ENCODE measurements around the gene TBC1D23. TPM values are rescaled to one million over a fixed set of nuclear protein-coding genes. Genes with fewer than 3 reads are reported as not detected.
A peak's percentile ranks its signal among the peaks of the same experiment; 100 is the strongest.
"Not testable (repeated sequence)": the region's sequence is repeated elsewhere in the genome, so short reads cannot be mapped to it uniquely, and the experiment has no call there.

Gene TBC1D23
- total RNA-seq, 1 experiment from 2014 or later: 34.8 TPM

DNA sequence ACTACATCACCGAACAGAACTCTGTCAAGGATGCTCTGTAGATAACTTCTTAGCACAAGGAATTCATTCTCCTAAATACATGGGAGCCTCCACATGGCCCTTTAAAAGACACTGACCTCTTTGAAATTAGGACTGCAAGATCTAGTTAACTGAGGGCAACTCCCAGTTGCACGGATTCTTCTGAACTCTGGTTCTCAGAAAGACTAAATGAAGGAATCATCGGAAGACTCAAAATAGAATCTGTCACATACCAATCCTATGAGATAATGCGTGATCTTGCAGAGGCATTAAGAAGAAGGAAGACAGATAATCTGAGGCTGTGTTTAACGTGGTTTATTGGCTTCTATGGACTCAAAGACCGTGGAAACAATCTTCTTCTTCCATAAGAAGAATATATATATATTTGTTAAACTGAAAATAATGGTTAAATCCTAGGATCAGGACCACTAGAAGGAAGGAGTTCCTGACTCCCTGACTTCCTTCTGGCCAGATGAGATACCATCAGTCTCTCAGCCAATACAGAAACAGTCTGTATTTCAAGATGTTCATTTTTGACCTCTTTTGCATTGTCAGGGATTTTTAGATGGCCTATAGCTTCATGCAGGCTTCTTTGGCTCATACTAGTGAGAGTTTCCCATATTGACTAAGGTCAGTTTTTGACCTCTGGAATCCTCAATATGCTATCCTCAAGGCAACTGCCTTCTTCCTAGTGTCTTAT, 33.9 kb upstream of the TBC1D23 start:
- POLR2A ChIA-PET: no interaction called here
- Mint-ChIP-seq H3K36me3 (ENCODE audit: insufficient read depth, unreplicated experiment) (no peaks in the 10 kb centered on the region), H3K27ac (ENCODE audit: low read depth, unreplicated experiment) (no peak overlapping the region), H3K4me1 (ENCODE audit: insufficient read depth, unreplicated experiment) (peaks cover 6% of the 10 kb centered on the region), H3K4me3 (ENCODE audit: unreplicated experiment) (no peak overlapping the region), H3K9me3 (ENCODE audit: unreplicated experiment) (peaks cover 6% of the 10 kb centered on the region), H3K27me3 (ENCODE audit: insufficient read depth, unreplicated experiment) (no peaks in the 10 kb centered on the region)
- peak; percentile 12 for DNase-seq (ENCODE audit: unreplicated experiment)
- intact Hi-C loops (cut with micrococcal nuclease): no loop called here
- CTCF ChIA-PET: interaction anchor here (0.6 kb wide), 1 partner anchor 29 kb away, joined by 4 read pairs; no protein-coding TSS in a partner anchor
- BruUV-seq (replicated peaks): no TSS peak
- TF ChIP-seq, protein P1, sequence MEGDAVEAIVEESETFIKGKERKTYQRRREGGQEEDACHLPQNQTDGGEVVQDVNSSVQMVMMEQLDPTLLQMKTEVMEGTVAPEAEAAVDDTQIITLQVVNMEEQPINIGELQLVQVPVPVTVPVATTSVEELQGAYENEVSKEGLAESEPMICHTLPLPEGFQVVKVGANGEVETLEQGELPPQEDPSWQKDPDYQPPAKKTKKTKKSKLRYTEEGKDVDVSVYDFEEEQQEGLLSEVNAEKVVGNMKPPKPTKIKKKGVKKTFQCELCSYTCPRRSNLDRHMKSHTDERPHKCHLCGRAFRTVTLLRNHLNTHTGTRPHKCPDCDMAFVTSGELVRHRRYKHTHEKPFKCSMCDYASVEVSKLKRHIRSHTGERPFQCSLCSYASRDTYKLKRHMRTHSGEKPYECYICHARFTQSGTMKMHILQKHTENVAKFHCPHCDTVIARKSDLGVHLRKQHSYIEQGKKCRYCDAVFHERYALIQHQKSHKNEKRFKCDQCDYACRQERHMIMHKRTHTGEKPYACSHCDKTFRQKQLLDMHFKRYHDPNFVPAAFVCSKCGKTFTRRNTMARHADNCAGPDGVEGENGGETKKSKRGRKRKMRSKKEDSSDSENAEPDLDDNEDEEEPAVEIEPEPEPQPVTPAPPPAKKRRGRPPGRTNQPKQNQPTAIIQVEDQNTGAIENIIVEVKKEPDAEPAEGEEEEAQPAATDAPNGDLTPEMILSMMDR (IDR thresholded peaks at IDR 0.05; ENCODE audit: unreplicated experiment): no peak

DNA sequence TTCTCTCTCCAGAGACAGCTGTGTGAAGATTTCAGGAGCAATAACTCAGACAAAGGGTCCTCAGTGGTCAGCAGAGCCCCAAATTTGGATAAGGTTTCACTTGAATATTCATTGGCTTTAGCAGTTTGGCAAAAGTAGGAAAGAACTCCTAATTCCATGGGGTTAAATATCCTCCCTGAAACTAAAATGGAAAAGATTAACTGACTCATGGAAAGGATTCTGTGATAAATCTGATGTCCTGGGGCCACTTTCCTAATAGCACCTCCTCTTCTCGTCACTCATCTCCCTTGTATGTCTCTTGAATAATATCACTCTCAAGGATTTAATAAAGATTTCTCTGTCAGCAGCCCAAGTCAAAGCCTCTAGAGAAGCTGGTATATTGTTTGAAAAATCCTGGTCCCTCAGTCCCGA, 33.3 kb upstream of the TBC1D23 start:
- peaks cover 6% of the 10 kb centered on the region for H3K4me1 Mint-ChIP-seq (ENCODE audit: insufficient read depth, unreplicated experiment)
- ChIA-PET POLR2A (no interaction called here), CTCF (interaction anchor here (1.1 kb wide), 1 partner anchor 8 kb away, joined by 5 read pairs; no protein-coding TSS in a partner anchor)
- TF ChIP-seq, protein P1 (IDR thresholded peaks at IDR 0.05; ENCODE audit: unreplicated experiment): no peak
- peaks cover 6% of the 10 kb centered on the region for H3K9me3 Mint-ChIP-seq (ENCODE audit: unreplicated experiment)
- H3K4me3 Mint-ChIP-seq (ENCODE audit: unreplicated experiment): no peak overlapping the region
- no TSS peak for BruUV-seq (replicated peaks)
- intact Hi-C loops (cut with micrococcal nuclease): no loop called here
- no peaks in the 10 kb centered on the region for H3K27me3 Mint-ChIP-seq (ENCODE audit: insufficient read depth, unreplicated experiment)
- no peak for DNase-seq (ENCODE audit: unreplicated experiment)
- no peak overlapping the region for H3K27ac Mint-ChIP-seq (ENCODE audit: low read depth, unreplicated experiment)
- no peaks in the 10 kb centered on the region for H3K36me3 Mint-ChIP-seq (ENCODE audit: insufficient read depth, unreplicated experiment)

DNA sequence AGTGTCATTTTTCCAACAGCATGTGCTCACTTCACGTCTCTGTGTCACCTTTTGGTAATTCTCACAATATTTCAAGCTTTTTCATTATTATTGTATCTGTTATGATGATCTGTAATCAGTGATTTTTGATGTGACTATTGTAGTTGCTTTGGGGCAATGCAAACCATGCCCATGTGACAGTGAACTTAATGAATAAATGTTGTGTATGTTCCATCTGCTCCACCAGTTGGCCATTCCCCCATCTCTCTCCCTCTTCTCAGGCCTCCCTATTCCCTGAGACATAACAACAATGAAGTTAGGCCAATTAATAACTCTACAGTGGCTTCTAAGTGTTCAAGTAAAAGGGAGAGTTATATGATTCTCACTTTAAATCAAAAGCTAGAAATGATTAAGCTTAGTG, 32.5 kb upstream of the TBC1D23 start:
- Mint-ChIP-seq H3K27me3 (ENCODE audit: insufficient read depth, unreplicated experiment) (no peaks in the 10 kb centered on the region), H3K9me3 (ENCODE audit: unreplicated experiment) (peaks cover 6% of the 10 kb centered on the region), H3K36me3 (ENCODE audit: insufficient read depth, unreplicated experiment) (no peaks in the 10 kb centered on the region), H3K4me3 (ENCODE audit: unreplicated experiment) (no peak overlapping the region), H3K27ac (ENCODE audit: low read depth, unreplicated experiment) (no peak overlapping the region), H3K4me1 (ENCODE audit: insufficient read depth, unreplicated experiment) (peaks cover 6% of the 10 kb centered on the region)
- ChIA-PET CTCF (interaction anchor here (0.6 to 1.2 kb wide), 4 partner anchors 9 to 405 kb away, joined by 3 to 5 read pairs (median 4); no protein-coding TSS in a partner anchor), POLR2A (no interaction called here)
- TF ChIP-seq, protein P1 (IDR thresholded peaks at IDR 0.05; ENCODE audit: unreplicated experiment): no peak
- DNase-seq (ENCODE audit: unreplicated experiment): no peak
- BruUV-seq (replicated peaks): no TSS peak
- intact Hi-C loops (cut with micrococcal nuclease): no loop called here

DNA sequence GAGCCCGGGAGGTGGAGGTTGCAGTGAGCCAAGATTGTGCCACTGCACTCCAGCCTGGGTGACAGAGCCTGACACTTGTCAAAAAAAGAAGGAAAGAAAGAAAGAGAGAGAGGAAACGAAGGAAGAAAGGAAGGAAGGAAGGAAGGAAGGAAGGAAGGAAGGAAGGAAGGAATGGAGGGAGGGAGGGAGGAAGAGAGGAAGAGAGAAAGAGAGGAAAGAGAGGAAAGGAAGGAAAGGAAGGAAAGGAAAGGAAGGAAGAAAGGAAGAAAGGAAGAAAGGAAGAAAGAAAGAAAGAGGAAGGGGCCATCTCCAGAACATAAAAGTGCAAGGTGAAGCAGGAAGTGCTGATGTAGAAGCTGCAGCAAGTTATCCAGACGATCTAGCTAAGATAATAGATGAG, 31.6 kb upstream of the TBC1D23 start:
- BruUV-seq (replicated peaks); intact Hi-C loops (cut with micrococcal nuclease); H3K4me1 Mint-ChIP-seq (ENCODE audit: insufficient read depth, unreplicated experiment); DNase-seq (ENCODE audit: unreplicated experiment); H3K27me3 Mint-ChIP-seq (ENCODE audit: insufficient read depth, unreplicated experiment); H3K9me3 Mint-ChIP-seq (ENCODE audit: unreplicated experiment); H3K36me3 Mint-ChIP-seq (ENCODE audit: insufficient read depth, unreplicated experiment); H3K27ac Mint-ChIP-seq (ENCODE audit: low read depth, unreplicated experiment); H3K4me3 Mint-ChIP-seq (ENCODE audit: unreplicated experiment); POLR2A ChIA-PET: not testable (repeated sequence)
- CTCF ChIA-PET: interaction anchor here (1.2 kb wide), 1 partner anchor 10 kb away, joined by 4 read pairs; no protein-coding TSS in a partner anchor

Data from MCF 10A (cell line).